Smooth muscle cell (in vitro differentiated cells): ENCODE measurements around the gene HSPB3. TPM values are rescaled to one million over a fixed set of nuclear protein-coding genes. Genes with fewer than 3 reads are reported as not detected.
A peak's percentile ranks its signal among the peaks of the same experiment; 100 is the strongest.

Experiments used
- DNase-seq: peaks from one replicate; lab custom pipeline; 2025; ENCODE audit not compliant: unreplicated experiment; lab: John Stamatoyannopoulos, UW
- H2AFZ ChIP-seq: fragments of 200-600 bp; sonication (generic); 2 replicates; pipeline ENCODE4 v1.6.0; 2016; ENCODE audit warnings: antibody characterized with exemption, low read depth, mild to moderate bottlenecking
- H3F3A ChIP-seq: fragments of 200-600 bp; sonication (generic); 2 replicates; pipeline ENCODE4 v1.6.0; 2017; ENCODE audit warnings: antibody characterized with exemption, low read depth
- H3K27ac ChIP-seq: fragments of 200-600 bp; sonication (generic); 2 replicates; pipeline ENCODE4 v1.5.1; 2016; ENCODE audit warnings: low read depth, mild to moderate bottlenecking
- H3K27me3 ChIP-seq: fragments of 200-600 bp; sonication (generic); 2 replicates; pipeline ENCODE4 v1.6.1; 2016; ENCODE audit warnings: low read depth, mild to moderate bottlenecking
- H3K36me3 ChIP-seq: fragments of 200-600 bp; sonication (generic); 2 replicates; pipeline ENCODE4 v1.5.1; 2016; ENCODE audit warnings: low read depth
- H3K4me1 ChIP-seq: fragments of 200-600 bp; sonication (generic); 2 replicates; pipeline ENCODE4 v1.5.1; 2016; ENCODE audit warnings: low read depth
- H3K4me2 ChIP-seq: fragments of 200-600 bp; sonication (generic); 2 replicates; pipeline ENCODE4 v1.6.0; 2016; ENCODE audit warnings: mild to moderate bottlenecking
- H3K4me3 ChIP-seq: fragments of 200-600 bp; sonication (generic); 2 replicates; pipeline ENCODE4 v1.5.1; 2016; ENCODE audit warnings: mild to moderate bottlenecking
- H3K79me2 ChIP-seq: fragments of 200-600 bp; sonication (generic); 2 replicates; pipeline ENCODE4 v1.6.0; 2016; ENCODE audit warnings: low read depth, mild to moderate bottlenecking
- H3K9ac ChIP-seq: fragments of 200-600 bp; sonication (generic); 2 replicates; pipeline ENCODE4 v1.6.0; 2016; ENCODE audit warnings: low read depth
- H3K9me3 ChIP-seq: fragments of 200-600 bp; sonication (generic); replicated peaks from 2 replicates; pipeline ENCODE4 v1.5.1; 2016; ENCODE audit warnings: low read depth
- H4K20me1 ChIP-seq: fragments of 200-600 bp; sonication (generic); 2 replicates; pipeline ENCODE4 v1.6.0; 2016; ENCODE audit warnings: low read depth
- WGBS: methylation state at CpG from one replicate; pipeline ENCODE4 v1.1.7; 2016; ENCODE audit warnings: low lambda C conversion rate; 5-methylcytosine and 5-hydroxymethylcytosine counted together
- polyA plus RNA-seq: library from polyadenylated mRNA; unstranded; fragments of >200 nt; fragmentation: Nextera tagmentation; extraction: Ambion mirVana; gene quantifications from 2 replicates; pipeline ENCODE4 v1.2.1, GENCODE V29; 2016
- total RNA-seq: library from RNA; depleted of rRNA; stranded (reverse); fragments of >200 nt; gene quantifications from 2 replicates; pipeline ENCODE4 v1.2.3, GENCODE V29; 2014
- TF ChIP-seq, protein P1 (sequence below): fragments of 200-600 bp; sonication (generic); IDR thresholded peaks from 2 replicates; pipeline ENCODE4 v1.5.1; 2017; ENCODE audit warnings: borderline replicate concordance, mild to moderate bottlenecking, antibody characterized with exemption; ENCODE audit not compliant: insufficient read depth, poor library complexity, severe bottlenecking

The HSPB3 gene
- total and polyA plus RNA-seq, 2 experiments from 2014 or later = 1.5 to 5.5 TPM

DNA sequence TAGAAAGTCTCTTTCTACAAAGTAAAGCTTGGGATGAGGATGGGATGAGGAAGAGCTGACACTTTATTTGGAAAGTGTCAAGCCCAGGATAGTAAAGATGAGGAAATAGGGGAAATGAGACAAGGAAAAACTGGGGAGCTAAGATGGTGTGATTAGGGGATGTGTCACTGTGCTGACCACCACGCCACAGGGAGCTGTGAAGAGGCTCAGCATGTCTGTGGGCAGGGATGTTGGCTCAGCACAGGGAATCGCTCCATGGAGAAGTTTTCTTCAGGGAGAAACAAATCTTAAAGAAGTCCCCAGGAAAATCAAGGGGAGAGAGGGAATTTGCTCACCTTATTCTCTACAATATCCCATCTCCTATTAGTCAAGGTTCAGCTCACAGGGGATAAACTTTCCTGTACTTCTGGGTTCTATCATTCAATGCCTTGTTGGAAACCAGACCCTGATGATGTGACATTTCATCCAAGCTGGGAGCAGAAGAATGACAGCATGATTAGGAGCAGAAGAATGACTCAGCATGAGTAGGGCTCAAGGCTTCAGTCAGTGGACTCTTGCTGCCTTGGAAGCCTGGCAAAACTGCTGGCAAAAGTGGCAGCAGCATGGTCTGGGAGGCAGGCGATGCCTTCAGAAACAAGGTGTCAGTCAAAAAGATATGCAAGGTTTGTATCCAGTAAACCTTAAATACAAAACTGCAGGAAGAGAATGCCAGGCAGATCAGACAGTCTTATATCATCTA is 4.9 kb downstream of the HSPB3 start:
- DNase-seq = no peak
- whole genome bisulfite sequencing = 77% methylated on average over 3 of the region's 3 CpGs
- no peaks in the 10 kb centered on the region for H3K9me3 ChIP-seq
- H3K4me1 ChIP-seq = peaks cover 5% of the 10 kb centered on the region
- no peaks in the 10 kb centered on the region for H3K79me2 ChIP-seq
- no peak overlapping the region for H3K9ac ChIP-seq
- peak overlapping the region; percentile 3 for H3K27ac ChIP-seq
- peaks cover 4% of the 10 kb centered on the region for H3F3A ChIP-seq
- TF ChIP-seq, protein P1, sequence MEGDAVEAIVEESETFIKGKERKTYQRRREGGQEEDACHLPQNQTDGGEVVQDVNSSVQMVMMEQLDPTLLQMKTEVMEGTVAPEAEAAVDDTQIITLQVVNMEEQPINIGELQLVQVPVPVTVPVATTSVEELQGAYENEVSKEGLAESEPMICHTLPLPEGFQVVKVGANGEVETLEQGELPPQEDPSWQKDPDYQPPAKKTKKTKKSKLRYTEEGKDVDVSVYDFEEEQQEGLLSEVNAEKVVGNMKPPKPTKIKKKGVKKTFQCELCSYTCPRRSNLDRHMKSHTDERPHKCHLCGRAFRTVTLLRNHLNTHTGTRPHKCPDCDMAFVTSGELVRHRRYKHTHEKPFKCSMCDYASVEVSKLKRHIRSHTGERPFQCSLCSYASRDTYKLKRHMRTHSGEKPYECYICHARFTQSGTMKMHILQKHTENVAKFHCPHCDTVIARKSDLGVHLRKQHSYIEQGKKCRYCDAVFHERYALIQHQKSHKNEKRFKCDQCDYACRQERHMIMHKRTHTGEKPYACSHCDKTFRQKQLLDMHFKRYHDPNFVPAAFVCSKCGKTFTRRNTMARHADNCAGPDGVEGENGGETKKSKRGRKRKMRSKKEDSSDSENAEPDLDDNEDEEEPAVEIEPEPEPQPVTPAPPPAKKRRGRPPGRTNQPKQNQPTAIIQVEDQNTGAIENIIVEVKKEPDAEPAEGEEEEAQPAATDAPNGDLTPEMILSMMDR = no peak
- no peak overlapping the region for H2AFZ ChIP-seq
- H3K4me2 ChIP-seq = peak overlapping the region; percentile 51
- H4K20me1 ChIP-seq = no peaks in the 10 kb centered on the region
- no peaks in the 10 kb centered on the region for H3K27me3 ChIP-seq
- no peak overlapping the region for H3K4me3 ChIP-seq
- no peaks in the 10 kb centered on the region for H3K36me3 ChIP-seq

DNA sequence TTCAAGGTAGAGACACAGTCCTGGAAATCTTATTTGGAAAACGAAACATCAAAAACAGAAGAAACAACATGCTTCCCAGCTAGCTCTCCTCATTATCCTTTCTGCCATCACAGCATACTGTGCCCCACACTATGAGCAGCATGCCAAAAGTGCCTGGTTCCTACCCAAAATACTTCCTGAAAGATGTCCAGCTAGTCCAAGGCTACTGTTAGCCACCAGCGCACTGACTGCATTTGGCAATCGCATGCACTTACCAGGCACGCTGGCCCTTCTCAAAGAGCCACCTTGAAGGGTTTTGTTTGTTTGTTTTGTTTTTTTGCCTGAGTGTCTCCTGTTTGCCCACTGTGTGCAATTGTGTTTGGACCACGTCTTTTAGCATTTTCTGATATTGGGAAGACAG is 6.8 kb downstream of the HSPB3 start:
- H3K27me3 ChIP-seq = no peaks in the 10 kb centered on the region
- TF ChIP-seq, protein P1 = no peak
- H3F3A ChIP-seq = no peaks in the 10 kb centered on the region
- 77% methylated on average over 5 of the region's 5 CpGs for WGBS
- no peaks in the 10 kb centered on the region for H3K36me3 ChIP-seq
- no peak for DNase-seq
- no peaks in the 10 kb centered on the region for H4K20me1 ChIP-seq
- no peaks in the 10 kb centered on the region for H3K9me3 ChIP-seq
- no peak overlapping the region for H3K9ac ChIP-seq
- H3K4me2 ChIP-seq = no peak overlapping the region
- H3K4me3 ChIP-seq = no peak overlapping the region
- peaks cover 5% of the 10 kb centered on the region for H3K4me1 ChIP-seq
- no peak overlapping the region for H3K27ac ChIP-seq
- no peak overlapping the region for H2AFZ ChIP-seq
- no peaks in the 10 kb centered on the region for H3K79me2 ChIP-seq

DNA sequence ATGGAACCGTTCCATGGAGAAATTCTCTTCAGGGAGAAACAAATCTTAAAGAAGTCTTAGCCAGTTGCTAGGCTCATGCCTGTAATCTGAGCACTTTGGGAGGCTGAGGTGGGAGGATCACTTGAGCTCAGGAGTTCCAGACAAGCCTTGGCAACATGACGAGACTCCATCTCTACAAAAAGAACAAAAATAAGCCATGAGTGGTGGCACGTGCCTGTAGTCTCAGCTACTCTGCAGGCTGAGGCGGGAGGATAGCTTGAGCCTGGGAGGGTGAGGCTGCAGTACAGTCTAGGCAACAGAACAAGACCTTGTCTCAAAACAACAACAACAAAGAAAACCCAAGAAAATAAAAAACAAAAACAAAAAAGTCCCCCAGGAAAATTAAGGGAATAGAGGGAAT is 8.2 kb downstream of the HSPB3 start:
- Histone ChIP-seq H3K27ac (no peak overlapping the region), H3K27me3 (no peaks in the 10 kb centered on the region), H2AFZ (no peak overlapping the region), H3K9me3 (no peaks in the 10 kb centered on the region), H3K79me2 (no peaks in the 10 kb centered on the region), H3K36me3 (no peaks in the 10 kb centered on the region), H3K4me3 (no peak overlapping the region), H3F3A (no peaks in the 10 kb centered on the region), H3K4me1 (no peaks in the 10 kb centered on the region), H3K9ac (no peak overlapping the region), H4K20me1 (no peaks in the 10 kb centered on the region), H3K4me2 (no peak overlapping the region)
- TF ChIP-seq, protein P1 = no peak
- 77% methylated on average over 4 of the region's 4 CpGs for WGBS
- DNase-seq = no peak

- H3K27ac ChIP-seq = peak overlapping the region; percentile 26
- H3K4me3 ChIP-seq = peak overlapping the region; percentile 22
- H3K4me2 ChIP-seq = peak overlapping the region; percentile 75
- H3K9ac ChIP-seq = peak overlapping the region; percentile 4
- no peak for DNase-seq
- peak overlapping the region; percentile 67 for H2AFZ ChIP-seq
- H3K9me3 ChIP-seq = no peaks in the 10 kb centered on the region
- no peaks in the 10 kb centered on the region for H3K27me3 ChIP-seq
- H3K4me1 ChIP-seq = peaks cover 14% of the 10 kb centered on the region
- WGBS = 45% methylated on average over 2 of the region's 2 CpGs
- TF ChIP-seq, protein P1 = no peak
- H4K20me1 ChIP-seq = no peaks in the 10 kb centered on the region
- H3K36me3 ChIP-seq = no peaks in the 10 kb centered on the region
- H3F3A ChIP-seq = no peaks in the 10 kb centered on the region
- H3K79me2 ChIP-seq = no peaks in the 10 kb centered on the region
These were observed 14.1 kb downstream of the HSPB3 start for GRCh38 chr5:54469622-54470021.
